Gastrocnemius medialis (tissue), 4 donors: Measurements from ENCODE around the gene ZNF35.

Experiments used
- CTCF ChIP-seq, 5 experiments: fragments of 450-650 bp in 3 of 5; fragments of 200-600 bp in 2 of 5; sonication (generic) in 2 of 5; IDR thresholded peaks in 4 of 5; conservative IDR thresholded peaks in 1 of 5; 1 replicate in 4 of 5; 2 replicates in 1 of 5; pipeline ENCODE4 v1.5.1; 2016 to 2019; ENCODE audit warnings: antibody characterized with exemption in 5 of 5, mild to moderate bottlenecking in 3 of 5, moderate library complexity in 3 of 5
- POLR2A ChIP-seq, 2 donors: fragments of 450-650 bp; IDR thresholded peaks; one replicate each; pipeline ENCODE4 v1.6.1; 2017; ENCODE audit warnings: antibody characterized with exemption in 2 of 2, mild to moderate bottlenecking in 2 of 2, moderate library complexity in 2 of 2

GRCh38 chr3:44643024-44643423 is 5.5 kb upstream of the ZNF35 start:
- TF ChIP-seq POLR2A (IDR thresholded peaks at IDR 0.05) (no peak), CTCF (IDR thresholded peaks at IDR 0.05 in 4 of 5, conservative IDR thresholded peaks at IDR 0.05 in 1 of 5) (no peak)
